AG20443 (cell line): ENCODE data around the gene HOXC13.

Experiments
- DNase-seq: peaks from one replicate; pipeline ENCODE4 v3.0.0; 2012; ENCODE audit warnings: low spot score, mixed read lengths

Gene HOXC13, protein sequence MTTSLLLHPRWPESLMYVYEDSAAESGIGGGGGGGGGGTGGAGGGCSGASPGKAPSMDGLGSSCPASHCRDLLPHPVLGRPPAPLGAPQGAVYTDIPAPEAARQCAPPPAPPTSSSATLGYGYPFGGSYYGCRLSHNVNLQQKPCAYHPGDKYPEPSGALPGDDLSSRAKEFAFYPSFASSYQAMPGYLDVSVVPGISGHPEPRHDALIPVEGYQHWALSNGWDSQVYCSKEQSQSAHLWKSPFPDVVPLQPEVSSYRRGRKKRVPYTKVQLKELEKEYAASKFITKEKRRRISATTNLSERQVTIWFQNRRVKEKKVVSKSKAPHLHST

DNA sequence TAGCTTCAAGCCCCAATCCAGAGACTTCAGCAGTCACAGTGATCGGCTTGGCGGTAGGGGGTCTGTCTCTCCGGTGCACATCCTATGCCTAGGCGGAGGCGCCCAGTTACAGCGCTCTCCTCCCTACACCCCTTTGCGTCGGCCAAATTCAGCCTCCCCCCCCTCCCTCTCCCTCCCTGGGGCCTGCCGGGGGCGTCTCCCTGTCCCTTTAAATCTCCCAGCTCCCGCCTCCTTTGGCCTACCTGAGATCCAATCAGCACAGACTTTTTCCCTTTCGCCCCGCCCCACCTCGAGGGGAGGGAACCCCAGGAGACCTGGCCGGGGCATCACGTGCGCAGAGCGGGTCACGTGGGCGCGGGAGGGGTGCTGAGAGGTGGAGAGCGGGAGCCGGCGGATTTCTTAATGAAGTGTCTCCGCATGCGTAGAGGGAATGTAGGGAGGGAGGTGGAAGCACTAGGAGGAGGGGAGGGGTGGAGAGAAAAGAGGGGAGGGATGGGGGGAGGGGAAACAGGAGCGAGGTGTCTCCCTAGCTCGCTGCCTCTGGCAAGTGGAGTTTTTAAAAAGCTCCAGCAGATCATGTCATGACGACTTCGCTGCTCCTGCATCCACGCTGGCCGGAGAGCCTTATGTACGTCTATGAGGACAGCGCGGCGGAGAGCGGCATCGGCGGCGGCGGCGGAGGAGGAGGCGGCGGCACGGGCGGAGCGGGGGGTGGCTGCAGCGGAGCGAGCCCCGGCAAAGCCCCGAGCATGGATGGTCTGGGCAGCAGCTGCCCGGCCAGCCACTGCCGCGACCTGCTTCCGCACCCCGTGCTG, at the start of gene HOXC13:
HOXC13 (plus strand) TSS at position 506 of the 815 bp plus-strand sequence; CDS start at position 582, 76 bp downstream.
- peak; percentile 57 for DNase-seq

DNA sequence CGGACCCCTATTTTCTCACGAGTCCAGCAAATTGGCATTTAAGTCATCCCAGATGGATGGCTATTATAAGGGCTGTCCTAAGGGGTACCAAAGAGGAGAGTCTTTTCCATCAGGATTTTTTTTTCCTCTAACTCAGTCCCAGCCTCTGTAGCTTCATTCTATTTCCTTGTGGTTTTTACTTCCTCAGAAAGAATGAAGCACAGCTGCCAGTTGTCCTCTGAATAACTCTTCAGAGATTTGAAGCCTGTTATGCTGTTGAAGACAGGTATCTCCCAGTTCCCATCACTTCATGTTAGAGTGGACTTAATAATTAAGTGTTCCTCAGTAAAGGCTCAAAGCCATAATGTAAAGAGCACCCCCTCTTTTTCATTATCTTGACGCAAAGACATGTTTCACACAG, 48.5 kb upstream of the HOXC13 start:
- DNase-seq = no peak

DNA sequence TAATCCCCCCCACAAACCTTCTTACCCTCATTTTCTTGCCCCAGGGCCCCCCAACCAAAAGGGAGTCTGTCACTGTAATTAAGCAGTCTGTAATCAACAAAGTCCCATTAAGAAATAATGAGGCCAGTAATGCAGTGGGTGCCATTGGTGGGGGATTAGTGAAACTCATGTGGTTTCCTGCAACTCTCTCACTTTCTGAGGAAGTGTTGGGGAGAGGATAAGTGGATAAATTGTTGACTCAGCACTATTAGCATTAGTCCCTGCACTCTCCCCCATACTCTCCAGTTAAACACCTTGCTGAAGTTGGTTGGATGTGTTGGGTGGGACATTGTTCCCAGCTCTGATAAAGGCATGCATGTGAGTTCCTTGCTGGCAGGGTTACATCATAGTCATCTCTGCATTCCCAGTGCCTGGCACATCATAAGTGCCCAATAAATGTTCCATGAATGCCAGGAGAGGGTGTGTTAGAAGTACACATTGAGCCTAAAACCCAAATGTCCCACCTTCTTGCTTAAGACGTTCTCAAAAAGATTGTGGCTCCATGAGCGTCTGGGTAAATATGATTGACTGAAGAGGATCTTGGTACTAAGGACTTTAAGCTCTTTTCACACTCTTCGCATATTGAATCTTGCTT, 45.8 kb upstream of the HOXC13 start:
- DNase-seq = no peak

DNA sequence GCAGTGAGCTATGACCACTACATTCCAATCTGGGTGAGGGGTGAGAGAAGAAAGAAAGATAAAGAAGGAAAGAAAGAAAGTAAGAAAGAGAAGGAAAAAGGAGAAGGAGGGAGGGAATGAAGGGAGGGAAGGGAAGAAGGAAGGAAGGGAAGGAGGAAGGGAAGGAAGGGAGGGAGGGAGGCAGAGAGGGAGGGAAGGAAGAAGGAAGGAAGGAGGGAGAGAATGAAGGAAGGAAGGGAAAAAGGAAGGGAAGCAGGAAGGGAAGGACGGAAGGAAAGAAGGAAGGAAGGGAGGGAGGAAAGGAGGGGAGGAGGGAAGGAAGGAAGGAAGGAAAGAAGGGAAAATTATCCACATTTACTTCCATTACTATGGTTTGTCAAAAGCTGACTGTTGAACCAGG, 39.4 kb upstream of the HOXC13 start:
- no peak for DNase-seq

DNA sequence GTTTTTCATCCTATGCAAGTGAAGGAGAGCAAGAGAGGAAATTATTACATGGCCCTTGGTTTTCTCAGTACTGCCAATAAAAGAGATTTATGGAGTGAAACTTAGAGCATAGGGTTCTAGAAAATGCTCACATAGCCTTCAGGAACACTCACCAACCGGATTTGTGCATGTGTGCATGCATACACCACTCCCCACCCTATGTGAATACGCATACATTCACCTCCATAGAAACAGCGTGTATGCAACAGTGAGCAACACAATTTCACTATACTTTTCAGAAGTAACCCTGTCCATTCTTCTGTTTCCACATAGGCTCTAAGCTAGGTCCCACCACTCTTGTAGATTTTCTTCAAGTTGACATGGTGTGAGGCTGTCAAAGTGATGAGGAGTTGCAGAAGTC, 31.5 kb upstream of the HOXC13 start:
- no peak for DNase-seq

DNA sequence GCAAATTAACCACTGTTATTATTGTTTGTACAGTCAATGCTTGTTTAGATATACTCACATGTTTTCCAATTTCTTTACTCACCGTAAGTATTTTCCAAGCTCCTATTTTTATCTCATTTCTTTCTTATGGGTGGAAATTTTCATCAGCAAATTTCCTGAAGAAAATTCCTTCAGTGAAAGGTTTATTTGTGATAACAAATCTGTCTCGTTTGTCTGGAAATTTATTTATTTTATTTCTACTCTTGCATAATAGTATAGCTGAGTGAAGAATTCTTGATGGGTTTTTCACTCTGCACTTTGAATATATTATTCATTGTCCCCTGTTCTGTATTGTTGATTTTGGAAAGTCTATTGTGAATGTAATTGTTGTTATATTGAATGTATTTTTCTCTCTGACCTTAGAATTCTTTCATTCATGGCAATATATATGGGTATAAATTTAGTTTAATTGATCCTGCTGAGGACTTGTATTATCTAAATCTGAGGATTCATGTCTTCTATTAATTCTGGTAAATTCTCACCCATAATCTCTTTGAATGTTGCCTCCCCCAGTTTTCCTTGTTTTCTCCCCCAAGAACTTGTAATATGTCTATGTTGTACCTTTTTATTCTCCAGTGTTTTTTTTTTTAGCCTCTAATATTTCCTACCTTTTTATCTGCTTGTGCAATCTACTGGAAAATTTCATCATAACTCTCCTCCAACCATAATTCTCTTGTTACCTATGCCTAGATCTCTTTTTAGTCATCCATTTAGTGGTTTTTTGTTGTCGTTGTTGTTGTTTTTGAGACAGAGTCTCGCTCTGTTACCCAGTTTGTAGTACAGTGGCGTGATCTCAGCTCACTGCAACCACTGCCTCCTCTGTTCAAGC, 21.6 kb upstream of the HOXC13 start:
- no peak for DNase-seq

DNA sequence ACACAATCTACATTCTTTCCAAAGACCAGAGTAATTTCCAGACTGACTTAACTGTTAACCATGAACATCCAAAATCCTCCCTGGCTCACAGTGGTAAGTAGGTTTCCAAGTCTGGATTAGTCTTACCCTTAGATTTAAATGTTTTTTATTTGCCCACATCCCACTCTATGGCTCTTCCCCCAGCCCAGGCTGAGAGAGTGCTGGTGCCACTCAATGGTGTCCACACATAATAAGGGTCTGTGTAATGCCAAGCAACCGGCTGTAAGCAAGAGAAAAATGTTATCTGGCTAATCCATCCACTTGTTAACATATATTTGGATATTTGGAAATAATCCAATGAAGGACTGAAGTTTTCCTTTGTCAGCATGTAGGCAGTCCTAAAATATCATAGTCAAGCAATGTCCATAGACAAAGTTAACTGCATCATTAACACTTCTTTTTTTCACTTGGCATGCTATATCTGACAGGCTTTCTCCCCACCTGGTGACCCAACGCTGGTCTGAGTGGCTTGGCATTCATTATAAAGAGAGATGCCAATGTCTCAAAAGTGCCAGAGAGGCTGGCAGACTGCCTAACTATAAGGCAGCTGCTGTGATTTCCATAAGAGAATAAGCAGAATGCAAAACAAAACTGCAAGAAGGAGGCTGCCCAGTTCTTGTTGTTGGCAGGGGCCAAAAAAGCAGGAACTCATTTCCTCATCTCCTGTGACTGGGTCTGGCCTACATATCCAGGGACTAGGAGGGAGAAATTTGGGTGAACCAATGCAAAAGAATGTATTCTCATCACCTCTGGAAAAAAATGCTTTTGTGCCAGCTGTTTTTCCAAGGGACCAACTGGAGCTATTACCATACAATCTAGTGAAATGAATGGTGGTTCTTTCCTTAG, 13.9 kb upstream of the HOXC13 start:
- no peak for DNase-seq

DNA sequence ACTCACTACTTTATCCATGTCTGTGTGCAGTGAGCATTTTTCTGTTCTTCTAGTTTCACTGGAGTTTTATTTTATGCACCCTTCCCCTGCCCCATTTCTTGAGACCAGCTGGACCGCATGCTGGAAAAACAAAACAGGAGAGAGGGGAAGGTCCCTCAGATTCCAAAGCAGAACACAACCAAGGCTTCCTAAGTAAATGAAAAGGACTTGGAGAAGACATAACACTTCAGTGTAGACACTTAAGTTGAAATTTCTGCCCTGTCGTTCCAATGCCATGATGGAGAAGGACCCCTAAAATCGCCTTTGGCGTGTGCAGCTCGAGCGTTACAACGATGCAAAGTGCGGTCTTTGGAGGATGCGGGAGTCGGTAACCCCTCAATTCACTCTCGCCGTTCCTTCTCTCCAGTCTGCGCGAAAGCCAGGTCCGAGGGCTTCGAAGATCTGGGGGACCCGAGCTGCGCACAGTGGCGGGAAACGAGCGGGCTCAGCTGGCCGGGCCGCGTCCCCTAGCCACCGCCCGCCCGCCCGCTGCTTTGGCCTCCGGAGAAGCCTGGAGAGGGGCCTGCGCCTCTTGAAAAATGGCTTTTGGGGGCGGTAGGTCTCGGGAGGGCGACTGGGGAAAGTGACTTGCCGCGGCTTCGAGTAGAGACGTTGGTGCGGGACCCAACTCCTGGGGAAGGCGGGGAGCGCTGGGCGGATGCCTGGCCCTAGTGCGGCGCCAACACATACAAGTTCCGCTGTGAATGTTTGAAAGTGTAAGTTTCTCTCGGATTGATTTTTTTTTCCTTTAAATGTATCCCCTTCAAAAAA, 11.2 kb upstream of the HOXC13 start:
- no peak for DNase-seq

DNA sequence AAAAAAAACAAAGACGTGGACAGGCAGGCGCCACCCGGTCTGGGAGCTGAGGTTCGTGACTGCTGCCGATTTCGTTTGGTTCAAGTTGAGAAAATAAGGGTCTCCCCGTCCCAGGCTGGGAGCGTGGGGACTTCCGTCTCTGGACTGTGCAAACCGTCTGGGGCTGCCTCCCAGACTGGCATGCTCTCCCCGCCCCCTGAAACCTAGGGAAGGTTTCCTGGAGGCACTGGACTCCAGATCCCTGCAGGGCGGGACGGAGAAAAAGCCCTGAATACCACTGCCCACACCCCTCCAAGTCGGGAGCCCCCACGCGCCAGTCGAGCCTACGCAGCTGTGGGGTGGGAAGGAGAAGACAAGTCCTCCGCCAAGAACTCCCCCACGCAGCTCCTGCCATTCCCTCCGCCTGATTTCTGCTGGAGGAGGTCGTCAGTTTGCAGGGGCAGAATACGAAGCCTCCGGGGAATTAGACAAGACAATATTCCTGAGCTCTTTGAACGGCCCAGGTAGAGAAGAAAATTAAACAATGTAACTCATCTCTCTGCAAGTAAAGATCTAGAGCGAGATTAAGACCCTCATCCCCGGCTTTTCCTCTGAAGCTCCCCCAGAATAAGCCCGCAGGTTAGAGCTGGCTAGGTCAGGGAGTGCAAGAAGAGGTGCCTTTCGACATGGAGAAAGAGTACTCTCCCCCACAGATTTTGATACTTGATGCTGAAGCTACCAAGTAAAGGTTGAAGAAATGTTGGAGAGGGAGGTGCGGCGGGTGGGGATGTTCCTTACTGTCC, 10.4 kb upstream of the HOXC13 start:
- DNase-seq = no peak

DNA sequence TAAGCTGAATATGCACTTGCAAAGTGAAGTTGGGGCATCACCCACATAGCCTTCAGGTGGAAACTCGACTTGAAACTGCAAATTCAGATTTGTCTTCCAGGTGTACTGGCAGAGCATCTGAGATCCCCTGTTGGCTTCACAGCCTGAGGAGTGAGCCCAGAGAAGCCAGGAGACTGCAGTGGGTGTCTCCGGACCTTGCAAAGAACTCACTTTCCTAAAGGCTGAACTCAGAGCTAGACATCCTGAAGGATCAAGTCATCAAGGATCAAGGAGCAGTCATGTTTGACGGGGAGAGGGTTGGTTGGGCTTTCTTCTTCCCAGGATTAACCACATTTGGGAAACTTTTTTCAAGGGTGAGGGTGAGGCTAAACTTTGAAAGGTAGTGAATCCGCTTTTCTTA, 9.1 kb upstream of the HOXC13 start:
- DNase-seq = no peak

DNA sequence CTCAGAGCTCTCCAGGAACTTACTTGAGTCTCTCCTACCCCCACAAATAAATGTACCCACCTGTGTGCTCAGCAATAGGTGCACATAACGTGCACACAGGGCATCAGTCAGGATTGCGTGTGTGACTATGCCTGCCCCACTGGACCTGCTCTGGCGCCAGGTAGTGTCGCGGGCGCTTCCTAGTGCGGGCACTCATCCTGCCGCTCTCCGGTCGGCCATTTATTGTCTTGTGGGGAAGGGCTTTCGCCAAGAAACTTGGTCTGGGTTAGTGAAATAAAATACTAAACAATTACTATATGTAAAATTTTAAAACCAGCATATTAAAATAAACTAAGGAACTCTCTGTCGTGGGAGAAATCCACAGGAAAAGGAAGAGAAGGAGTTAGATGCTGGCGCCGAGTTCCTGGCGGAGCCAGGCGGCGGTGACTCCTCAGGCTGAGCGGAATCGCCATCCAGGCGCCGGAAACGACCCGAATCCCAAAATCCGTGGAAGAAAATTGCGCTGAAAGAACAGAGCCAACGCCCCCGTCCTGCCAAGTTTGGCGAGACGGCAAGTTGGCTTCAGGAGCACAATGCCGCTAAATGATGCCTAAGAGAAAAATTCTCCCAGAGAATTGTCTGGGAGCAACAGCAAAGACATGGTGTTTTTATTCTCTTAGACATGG, 7.9 kb upstream of the HOXC13 start:
- no peak for DNase-seq

DNA sequence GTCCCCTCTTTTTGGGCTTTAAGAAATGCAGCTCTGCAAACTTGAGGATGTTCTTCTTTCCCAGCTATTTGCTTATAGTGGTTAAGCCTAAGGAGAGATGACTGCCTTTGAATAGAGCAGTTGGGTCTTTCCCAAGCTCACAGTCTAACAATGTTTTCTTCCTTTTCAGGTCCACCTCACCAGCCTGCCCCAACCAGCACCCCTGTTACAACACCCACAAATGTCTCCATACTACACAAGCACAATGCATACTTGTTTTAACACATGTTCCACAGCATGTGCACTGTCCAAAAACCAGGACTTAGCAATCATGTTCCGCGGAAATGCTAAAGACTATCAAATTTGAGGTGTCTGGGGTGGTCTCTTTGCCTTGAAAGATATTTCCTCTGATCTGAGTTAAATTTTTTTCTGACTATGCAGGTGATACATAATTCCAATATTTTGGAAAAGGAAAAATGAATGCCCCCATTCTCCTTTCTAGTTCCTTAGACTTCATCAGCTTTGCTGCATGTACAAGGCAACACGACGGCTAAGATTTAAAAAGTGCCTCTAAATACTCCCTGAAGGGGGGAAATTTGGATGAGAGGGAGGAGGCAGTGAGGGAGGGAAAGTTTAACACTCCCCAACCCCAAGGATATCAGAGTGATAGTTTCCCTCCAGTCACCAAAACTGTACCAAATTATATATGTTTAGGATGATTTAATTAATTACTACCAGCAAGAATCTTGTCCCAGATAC, 6.6 kb upstream of the HOXC13 start:
- DNase-seq = no peak

DNA sequence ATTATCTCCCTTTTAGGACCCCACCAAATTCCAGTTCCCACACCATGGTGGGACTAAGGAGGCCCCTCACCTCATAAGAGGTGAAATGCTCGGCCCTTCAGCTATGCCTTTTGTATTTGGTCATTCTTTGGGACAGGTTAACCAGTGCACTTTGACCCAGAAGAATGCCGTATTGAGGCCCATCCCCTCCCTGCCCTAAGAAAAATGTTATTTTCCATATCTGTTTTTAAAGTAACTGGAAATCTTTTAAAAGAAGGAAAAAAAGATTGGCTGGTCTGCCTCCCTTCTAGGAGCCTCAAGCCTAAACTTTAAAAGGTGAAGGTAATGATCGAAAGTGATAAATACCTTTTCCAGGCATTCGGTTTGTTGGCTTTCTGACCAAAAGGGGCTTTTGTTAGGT, 5.7 kb upstream of the HOXC13 start:
- no peak for DNase-seq

DNA sequence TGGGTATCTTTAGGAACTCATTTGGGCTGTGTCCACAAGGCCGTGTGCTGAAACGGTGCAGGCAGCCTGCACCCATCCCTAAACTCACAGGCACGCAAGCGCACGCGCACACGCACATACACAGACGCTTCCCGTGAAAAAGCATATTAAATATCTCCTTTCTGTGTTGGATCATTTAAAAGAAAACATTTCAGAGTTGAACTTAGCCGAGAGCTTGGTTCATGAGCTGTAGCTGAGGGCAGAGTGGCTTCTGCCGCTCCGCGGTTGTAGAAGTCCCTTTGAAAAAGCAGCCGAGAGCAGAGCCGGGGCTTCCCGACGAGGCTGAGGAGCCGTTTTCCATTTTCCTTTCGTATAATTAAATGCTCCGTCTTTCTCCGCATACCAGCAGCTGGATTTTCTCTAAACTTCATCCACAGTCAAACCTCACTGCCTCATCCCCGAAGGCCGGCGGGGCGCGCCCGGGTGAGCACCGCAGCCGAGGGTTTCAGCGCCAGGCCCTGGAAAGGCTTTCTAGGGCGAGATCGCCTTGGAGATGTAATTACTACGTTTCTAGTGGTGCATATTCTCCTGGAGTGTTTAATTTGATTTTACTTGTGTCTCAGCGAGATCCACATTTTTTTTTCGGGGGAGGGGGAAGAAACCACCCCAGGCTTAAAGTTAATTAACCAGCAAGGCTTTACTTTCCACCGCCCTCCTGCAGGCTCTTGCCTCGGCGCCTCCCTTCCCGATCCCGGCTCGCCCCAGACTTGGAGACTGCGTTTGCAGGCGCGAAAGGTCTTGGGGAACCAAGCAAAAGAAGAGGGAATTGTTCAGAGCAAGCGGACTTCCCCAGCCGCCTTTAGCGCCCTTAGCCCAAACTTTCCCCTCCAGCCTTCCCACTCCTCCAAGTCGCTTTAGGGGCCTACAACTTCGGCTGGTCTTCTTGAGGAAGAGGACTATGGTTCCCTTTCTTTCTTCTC, 3.0 kb upstream of the HOXC13 start:
- DNase-seq = no peak

DNA sequence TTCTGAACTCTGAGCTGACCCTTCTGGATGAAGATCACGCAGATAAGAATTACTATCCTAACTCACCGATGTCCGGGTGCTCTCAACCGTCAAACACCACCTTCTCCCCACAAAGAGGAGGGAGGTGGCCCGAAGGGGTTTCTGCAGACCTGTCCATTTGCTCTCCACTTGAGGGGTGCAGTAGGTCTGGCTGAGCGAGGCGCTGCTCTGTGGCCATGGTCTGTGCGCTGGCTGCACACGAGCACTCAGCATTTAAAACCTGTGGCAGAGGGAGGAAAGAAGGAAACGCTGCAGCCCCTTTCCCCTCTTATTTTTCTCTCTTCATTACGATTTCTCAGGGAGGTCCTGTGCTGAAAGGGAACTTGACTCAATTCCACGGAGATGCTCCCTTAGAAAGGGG, 1.5 kb upstream of the HOXC13 start:
- DNase-seq = no peak

DNA sequence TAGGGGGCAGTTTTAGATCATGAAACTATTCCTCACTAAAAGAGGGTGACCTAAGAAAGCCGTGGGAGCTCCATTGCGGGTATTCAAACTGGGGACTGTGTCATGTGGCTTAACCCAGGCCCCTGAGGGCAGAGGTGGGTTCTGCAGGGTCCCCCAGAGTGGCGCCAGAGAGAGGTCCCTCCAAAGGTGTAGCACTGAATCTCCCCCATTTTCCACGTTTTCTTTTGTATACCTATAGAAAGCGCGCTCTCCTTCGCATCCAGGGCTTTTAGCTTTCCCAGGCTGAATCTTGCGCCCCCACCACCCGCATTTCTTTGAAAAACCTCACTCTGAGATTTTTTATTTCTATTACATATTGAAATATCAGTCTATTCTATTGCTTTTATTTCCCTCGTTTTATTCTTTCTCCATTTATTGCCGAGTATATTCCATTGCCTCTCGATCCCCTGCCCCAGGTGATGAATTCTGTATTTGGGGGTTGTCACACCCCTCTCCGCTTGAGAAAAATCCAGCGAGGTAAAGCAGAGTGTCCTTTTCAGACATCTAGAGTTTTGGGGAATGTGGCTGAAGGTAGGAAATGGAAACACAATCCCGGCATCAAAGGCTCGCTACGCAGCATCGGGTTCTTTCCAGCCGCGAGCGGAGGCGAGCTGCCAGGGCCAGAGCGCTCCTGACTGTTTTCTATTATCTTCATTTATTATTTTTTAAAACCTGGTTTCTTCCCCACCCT, 870 bp upstream of the HOXC13 start:
- no peak for DNase-seq
